ENCODE results near the gene CARD14. TPM values are rescaled to one million over a fixed set of nuclear protein-coding genes. Genes with fewer than 3 reads are reported as not detected.
A peak's percentile ranks its signal among the peaks of the same experiment; 100 is the strongest.

Gene CARD14
- total RNA-seq, 1 experiment from 2014 or later = 0.10 TPM

DNA sequence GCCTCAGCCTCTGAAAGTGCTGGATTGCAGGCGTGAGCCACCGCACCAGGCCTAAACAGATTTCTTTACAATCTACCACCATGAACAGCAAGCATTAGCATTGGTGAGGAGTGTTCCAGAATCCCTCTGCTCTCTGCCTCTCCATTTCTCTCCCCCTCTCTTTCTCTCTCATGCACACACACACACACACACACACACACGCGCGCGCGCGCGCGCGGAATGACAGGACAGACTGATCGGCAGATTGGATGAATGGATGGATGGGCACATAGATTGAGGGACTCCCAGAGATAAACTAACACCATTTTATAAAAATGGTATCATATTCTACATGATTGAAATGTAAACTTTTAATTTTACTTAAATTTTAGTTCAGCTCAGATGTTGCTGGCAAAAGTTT is 3.3 kb downstream of the CARD14 start:
- Histone ChIP-seq H3K9me3 (no peaks in the 10 kb centered on the region), H3K27me3 (no peaks in the 10 kb centered on the region), H3K36me3 (no peaks in the 10 kb centered on the region), H3K4me3 (no peak overlapping the region)
- no peak for DNase-seq

DNA sequence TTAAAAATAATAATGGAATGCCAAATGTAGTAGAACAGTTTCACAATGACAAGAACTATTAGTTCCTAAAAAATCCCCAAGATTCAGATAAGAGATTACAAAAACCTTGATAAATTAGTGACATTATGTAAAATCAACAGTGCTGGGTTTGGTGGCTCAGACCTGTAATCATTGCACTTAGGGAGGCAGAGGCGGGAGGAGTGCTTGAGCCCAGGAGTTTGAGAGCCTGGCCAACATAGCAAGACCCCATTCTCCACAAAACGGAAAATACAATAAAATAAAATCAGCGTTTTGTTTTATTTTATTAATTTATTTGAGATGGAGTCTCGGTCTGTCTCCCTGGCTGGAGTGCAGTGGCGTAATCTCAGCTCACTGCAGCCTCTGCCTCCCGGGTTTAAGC is 4.1 kb downstream of the CARD14 start:
- Histone ChIP-seq H3K27me3 (no peaks in the 10 kb centered on the region), H3K4me3 (no peak overlapping the region), H3K36me3 (no peaks in the 10 kb centered on the region), H3K9me3 (no peaks in the 10 kb centered on the region)
- DNase-seq = no peak

DNA sequence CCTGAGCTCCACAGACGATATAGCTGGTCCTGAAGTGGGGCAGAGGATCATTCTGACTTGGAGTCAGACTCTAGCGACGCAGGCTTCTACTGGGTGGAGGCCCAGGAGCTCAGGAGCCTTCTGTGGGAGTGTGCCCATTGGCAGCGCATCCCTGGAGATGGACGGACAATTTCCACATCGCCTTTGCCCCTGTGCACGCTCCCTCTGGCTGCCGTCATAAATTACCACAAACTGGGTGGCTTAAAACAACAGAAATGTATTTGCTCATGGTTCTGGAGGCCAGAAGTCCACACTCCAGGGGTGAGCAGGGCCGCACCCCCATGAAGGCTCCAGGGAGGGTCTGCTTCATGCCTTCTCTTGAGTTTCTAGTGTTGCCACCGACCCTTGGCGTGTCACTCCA is 6.9 kb downstream of the CARD14 start:
- Histone ChIP-seq H3K4me3 (no peak overlapping the region), H3K9me3 (no peaks in the 10 kb centered on the region)
- no peak for DNase-seq

DNA sequence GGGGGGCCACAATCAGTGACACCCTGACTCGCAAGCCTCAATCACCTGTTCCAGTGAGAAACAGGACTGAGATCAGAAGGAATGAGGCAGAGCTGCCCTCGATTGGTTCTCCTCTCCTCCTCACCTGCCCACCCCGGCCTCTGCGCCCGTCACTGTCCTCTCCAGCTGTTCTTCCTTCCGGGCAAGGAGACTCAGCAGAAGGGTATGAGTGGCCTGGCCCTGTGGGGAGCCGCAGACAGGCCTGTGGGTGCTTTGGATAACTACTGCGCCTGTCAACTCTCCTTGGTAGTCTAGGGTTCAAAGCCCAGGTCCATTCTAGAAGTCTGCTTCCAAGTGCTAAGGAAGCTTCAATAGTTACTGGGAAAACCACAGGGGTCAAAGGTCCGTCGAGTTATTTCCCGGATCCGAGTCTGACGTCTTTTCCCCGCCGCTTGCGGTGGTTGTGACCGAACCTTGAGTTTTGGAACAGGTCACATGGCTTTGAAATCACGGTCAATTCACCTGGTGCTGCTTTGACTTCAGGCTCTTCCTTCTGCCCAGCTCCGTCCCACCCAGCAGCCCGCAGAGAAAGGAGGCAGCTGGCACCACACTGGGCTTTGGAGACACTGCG is 8.3 kb downstream of the CARD14 start:
- Histone ChIP-seq H3K27me3 (no peaks in the 10 kb centered on the region; the same call in 1 of the 2 replicates), H3K9me3 (no peaks in the 10 kb centered on the region), H3K36me3 (no peaks in the 10 kb centered on the region), H3K4me3 (no peak overlapping the region)
- DNase-seq = no peak

More for the DNA sequence above, 6.9 kb downstream of the CARD14 start:
- Histone ChIP-seq H3K36me3 (no peaks in the 10 kb centered on the region), H3K27me3 (no peaks in the 10 kb centered on the region; the same call in 1 of the 2 replicates)

DNA sequence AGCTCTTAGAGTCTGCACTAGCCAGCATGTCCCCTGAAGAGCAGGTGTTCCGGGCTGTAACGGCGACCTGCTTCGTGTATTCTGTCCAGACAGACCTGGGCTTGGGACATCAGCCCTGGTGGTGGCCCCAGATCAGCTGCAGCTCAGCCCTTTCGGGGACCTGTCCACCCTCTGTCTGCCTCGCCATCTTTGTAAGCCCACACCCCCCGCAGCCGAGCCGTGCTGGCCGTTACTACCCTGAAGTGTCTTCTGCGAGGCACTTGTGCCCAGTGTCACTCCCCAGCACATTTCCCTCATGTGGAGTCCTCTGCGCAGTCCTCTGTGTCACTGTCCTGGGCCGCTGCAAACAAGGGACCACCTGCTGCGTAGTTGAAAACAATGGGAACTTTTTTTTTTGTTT is 10.4 kb downstream of the CARD14 start:
- Histone ChIP-seq H3K27me3 (no peaks in the 10 kb centered on the region; the same call in 1 of the 2 replicates), H3K4me3 (no peak overlapping the region), H3K36me3 (no peaks in the 10 kb centered on the region), H3K9me3 (no peaks in the 10 kb centered on the region)
- DNase-seq = no peak

DNA sequence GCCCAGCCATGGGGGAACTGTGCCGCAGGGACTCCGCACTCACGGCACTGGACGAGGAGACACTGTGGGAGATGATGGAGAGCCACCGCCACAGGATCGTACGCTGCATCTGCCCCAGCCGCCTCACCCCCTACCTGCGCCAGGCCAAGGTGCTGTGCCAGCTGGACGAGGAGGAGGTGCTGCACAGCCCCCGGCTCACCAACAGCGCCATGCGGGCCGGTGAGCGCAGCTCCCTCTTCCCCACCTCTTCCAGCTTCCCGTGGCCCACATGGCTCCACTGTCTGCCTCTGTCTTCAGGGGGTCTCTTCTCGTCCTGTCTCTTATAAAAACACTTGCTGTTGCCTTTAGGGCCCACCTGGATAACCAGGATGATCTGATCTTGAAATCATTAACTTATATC is 11.6 kb downstream of the CARD14 start:
- no peak for DNase-seq
- Histone ChIP-seq H3K4me3 (no peak overlapping the region), H3K9me3 (no peaks in the 10 kb centered on the region)

DNA sequence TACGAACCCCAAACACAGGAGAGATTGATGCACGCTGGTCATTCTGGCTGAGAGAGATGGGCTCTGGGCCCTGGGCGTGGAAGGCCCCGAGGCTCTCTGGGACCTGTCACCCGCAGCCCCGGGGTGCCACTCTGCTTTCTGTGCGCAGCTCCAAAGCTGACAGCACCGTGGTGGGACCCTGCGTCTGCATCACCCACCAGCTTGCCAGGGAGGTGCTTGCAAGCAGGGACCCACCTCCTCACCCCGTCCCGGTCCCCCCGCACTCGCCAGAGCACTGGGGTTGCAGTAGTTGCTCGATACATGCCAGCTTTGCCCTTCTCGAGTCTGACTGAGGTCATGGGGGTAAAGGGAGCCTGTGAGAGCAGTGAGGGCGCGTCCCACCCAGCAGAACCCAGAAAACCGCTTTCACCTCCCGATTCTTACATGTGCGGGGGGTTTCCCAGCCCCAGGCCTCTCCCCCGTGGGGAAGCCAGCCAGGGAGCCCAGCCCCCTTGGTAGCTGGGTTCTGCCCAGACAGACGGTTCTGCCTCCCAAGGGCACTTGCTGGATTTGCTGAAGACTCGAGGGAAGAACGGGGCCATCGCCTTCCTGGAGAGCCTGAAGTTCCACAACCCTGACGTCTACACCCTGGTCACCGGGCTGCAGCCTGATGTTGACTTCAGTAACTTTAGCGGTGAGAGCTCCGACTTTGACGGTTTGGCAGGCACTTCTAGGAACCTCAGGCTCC is 12.5 kb downstream of the CARD14 start:
- no peaks in the 10 kb centered on the region for H3K9me3 ChIP-seq
- no peaks in the 10 kb centered on the region for H3K36me3 ChIP-seq
- no peaks in the 10 kb centered on the region; the same call in 1 of the 2 replicates for H3K27me3 ChIP-seq
- DNase-seq = no peak
- H3K4me3 ChIP-seq = no peak overlapping the region

More for the DNA sequence above, 11.6 kb downstream of the CARD14 start:
- H3K36me3 ChIP-seq = no peaks in the 10 kb centered on the region
- no peaks in the 10 kb centered on the region; the same call in 1 of the 2 replicates for H3K27me3 ChIP-seq

DNA sequence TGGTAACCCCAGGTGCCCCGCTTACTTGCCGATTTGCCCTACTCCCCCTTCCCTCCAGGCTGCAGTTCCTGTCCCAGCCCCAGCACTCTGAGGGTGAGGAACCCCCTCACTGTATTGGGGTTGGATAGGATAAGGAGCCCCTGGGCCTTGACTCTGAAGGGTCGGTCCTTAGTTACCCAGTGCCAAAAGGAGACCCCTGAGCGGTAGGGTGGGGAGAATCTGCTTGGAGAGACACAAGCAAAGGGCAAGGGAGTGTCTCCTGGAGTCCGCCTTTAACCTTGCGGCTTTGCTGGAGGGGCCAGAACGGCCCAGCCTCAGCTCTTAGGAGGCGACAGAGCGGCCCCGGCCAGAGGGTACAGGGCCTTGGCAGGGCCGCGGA is 13.0 kb downstream of the CARD14 start:
- no peaks in the 10 kb centered on the region for H3K9me3 ChIP-seq
- H3K4me3 ChIP-seq = no peak overlapping the region
- no peaks in the 10 kb centered on the region for H3K36me3 ChIP-seq
- no peak for DNase-seq
- no peaks in the 10 kb centered on the region; the same call in 1 of the 2 replicates for H3K27me3 ChIP-seq

DNA sequence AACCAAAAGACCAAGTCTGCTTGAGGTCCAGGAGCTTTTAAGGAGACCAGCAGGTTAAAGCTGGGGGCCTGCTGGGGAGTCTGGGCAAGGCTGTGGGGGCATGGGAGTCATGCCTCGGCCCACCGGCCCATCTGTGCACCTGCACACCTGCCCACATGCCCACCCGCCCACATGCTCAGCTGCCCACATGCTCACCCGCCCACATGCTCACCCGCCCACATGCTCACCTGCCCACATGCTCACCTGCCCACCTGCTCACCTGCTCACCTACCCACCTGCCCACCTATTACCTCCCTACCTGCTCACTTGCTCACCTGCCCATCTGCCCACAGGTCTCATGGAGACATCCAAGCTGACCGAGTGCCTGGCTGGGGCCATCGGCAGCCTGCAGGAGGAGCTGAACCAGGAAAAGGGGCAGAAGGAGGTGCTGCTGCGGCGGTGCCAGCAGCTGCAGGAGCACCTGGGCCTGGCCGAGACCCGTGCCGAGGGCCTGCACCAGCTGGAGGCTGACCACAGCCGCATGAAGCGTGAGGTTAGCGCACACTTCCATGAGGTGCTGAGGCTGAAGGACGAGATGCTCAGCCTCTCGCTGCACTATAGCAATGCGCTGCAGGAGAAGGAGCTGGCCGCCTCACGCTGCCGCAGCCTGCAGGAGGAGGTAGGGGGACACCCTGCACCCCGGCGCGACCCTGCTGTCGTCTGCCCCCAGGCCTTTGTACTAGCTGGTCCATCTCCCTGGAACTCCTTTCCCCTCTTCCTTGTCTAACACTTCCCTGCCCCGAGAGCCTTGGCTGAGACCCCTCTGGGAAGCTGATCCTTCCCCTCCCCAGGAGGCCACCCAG is 14.0 kb downstream of the CARD14 start:
- no peak overlapping the region for H3K4me3 ChIP-seq
- H3K36me3 ChIP-seq = no peaks in the 10 kb centered on the region
- DNase-seq = no peak
- no peaks in the 10 kb centered on the region for H3K9me3 ChIP-seq
- H3K27me3 ChIP-seq = no peaks in the 10 kb centered on the region; the same call in 1 of the 2 replicates

DNA sequence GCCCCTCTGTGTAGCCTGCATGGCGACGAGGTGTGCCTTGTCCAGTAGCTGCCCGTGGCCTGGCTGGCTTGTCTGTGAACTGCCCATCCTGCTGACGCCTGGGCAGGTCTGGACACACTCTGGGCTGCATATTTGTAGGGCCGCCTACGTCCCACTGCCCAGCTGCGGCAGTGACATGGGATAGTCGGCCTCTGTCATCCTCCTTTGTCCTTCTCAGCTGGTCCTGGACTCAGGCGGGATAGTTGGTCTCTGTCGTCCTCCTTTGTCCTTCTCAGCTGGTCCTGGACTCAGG is 14.5 kb downstream of the CARD14 start:
- H3K36me3 ChIP-seq = no peaks in the 10 kb centered on the region
- no peaks in the 10 kb centered on the region for H3K9me3 ChIP-seq
- no peaks in the 10 kb centered on the region; the same call in 1 of the 2 replicates for H3K27me3 ChIP-seq
- DNase-seq = no peak
- H3K4me3 ChIP-seq = no peak overlapping the region

DNA sequence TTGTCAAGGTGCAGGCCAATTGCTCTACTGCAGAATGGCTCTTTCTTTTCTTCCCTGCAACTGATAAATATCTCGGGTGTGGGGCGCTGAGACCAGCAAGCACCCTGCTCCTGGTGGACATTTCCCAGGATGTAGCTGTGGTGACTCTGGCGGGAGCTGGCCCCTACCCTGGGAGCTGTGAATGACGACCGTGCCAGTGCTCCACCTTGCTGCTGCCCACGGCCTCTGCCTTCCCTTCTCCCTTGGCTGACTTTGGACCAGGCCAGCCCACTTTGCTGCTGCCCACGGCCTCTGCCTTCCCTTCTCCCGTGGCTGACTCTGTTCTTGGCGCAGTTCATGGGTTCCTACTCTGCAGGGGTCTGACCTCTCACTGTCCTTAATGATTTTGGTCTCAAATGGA is 16.1 kb downstream of the CARD14 start:
- Histone ChIP-seq H3K9me3 (no peaks in the 10 kb centered on the region), H3K4me3 (no peak overlapping the region), H3K27me3 (no peaks in the 10 kb centered on the region), H3K36me3 (no peaks in the 10 kb centered on the region)
- DNase-seq = no peak

DNA sequence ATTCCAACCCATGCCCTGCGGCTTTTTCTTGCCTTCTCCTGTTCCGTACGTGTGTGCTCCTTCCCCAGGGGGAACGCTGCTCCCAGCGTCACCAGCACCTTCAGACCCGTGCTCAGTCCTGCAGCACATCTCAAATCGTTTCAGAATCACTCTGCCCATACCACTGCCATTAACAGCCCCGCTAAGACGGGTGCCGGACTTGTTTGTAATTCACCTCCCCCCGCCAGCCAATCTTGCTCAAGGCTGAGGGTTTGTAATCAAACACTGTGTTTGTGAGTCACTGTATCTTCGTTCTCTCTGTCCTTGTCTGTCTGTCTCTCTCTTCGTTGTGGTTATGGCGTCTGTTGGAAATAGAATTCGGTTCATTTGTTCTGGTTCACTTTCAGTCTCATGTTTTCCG is 17.3 kb downstream of the CARD14 start:
- no peaks in the 10 kb centered on the region for H3K9me3 ChIP-seq
- peak overlapping the region; percentile 45 for H3K4me3 ChIP-seq
- no peaks in the 10 kb centered on the region for H3K36me3 ChIP-seq
- H3K27me3 ChIP-seq = no peaks in the 10 kb centered on the region
- peak; percentile 52 for DNase-seq

DNA sequence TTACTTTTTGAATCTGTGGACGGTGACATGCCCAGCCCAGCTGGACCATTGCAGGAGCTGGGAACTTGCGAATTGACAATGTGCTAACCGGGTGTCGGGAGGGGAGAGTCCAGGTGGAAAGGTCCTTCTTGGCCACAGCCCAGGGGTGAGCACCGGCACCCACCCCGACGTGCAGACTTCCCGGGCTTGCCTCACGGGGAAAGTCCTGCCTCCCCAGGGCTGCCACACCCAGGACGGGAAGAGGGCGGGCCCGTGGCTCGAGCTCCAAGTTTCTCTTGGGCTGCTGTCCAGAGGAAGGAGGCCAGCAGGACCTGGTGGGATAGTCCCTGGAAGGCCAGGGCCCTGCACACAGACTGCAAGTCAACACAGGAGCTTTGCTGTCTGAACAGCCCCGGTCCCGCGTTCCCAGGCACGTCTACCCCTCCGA is 17.7 kb downstream of the CARD14 start:
- H3K36me3 ChIP-seq = no peaks in the 10 kb centered on the region
- peak overlapping the region; percentile 45 for H3K4me3 ChIP-seq
- no peaks in the 10 kb centered on the region for H3K9me3 ChIP-seq
- H3K27me3 ChIP-seq = no peaks in the 10 kb centered on the region
- peak; percentile 81 for DNase-seq

DNA sequence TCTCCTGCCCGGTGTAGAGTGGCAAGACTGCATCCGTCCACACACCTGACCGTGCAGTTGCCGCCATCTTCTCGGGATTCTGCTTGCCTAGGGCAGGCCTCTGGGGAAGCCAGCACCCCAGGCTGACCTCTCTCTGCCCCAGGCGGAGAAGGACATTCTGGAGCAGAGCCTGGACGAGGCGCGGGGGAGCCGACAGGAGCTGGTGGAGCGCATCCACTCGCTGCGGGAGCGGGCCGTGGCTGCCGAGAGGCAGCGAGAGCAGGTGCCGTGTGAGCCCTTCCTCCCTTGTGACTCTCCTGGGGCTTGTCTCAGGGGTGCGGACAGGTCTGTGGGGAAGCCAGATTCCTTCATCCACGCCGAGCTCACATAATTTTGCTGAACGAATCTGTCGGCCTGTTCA is 19.8 kb downstream of the CARD14 start:
- no peak for DNase-seq
- Histone ChIP-seq H3K27me3 (no peaks in the 10 kb centered on the region), H3K9me3 (no peaks in the 10 kb centered on the region), H3K4me3 (no peak overlapping the region), H3K36me3 (no peaks in the 10 kb centered on the region)

DNA sequence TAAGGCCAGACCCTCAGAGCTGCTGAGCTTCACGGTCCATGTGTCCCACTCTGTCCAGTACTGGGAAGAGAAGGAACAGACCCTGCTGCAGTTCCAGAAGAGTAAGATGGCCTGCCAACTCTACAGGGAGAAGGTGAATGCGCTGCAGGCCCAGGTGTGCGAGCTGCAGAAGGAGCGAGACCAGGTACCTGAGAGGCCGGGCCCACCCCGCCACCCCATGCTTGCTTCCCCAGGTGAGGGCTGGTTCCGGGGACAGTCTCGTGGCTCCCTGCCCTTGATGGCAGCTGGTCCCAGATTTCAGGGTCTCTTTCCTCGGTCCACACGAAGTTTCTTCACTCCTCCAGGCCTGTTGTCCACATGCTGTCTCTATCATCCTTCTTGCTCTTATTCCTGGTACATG is 20.9 kb downstream of the CARD14 start:
- Histone ChIP-seq H3K36me3 (no peaks in the 10 kb centered on the region), H3K27me3 (no peaks in the 10 kb centered on the region), H3K9me3 (no peaks in the 10 kb centered on the region), H3K4me3 (no peak overlapping the region)
- no peak for DNase-seq

DNA sequence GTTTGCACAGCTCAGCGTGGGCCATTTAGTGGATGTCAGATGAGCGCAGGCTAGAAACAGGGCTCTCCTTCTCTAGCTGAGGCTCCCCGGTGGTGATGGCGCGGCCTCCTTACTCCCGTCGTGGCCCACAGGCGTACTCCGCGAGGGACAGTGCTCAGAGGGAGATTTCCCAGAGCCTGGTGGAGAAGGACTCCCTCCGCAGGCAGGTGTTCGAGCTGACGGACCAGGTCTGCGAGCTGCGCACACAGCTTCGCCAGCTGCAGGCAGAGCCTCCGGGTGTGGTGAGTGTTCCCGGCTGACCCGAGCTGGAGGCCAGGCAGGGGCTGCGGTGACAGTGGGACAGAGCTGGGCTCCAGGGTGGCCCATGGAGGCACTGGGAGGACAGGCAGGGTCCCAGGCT is 21.4 kb downstream of the CARD14 start:
- H3K36me3 ChIP-seq = no peaks in the 10 kb centered on the region

DNA sequence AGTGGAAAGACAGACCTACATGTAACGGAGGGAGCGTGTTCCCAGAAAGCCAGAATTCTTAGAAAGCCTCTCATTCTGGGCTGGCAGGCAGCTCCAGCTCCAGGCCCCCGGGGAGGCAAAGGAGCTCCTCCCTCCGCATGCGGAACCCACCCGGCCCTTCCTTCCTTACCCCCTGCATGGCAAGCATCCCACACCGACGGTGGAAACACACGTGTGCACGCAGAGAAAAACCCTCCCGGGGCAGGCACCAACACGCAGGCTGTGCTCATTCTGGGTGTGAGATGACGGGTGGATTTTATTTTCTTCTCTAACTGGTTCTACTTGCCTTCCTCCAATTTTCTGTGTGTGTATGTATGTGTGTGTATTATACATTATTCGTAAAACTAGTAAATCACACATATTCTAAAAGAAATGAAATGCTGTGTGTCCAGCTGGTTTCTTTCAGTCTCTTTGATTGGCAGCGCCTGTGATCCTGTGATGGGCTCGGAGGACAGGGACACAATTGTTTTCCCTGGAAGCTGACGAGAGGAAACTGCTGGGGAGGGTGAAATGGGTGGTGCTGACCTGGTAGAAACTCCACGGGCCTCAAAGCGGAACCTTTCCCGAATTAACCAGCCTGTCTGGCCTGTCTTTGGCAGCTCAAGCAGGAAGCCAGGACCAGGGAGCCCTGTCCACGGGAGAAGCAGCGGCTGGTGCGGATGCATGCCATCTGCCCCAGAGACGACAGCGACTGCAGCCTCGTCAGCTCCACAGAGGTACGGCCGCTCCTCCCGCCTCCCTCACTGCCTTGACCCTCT is 22.2 kb downstream of the CARD14 start:
- no peaks in the 10 kb centered on the region for H3K27me3 ChIP-seq
- H3K36me3 ChIP-seq = no peaks in the 10 kb centered on the region
- DNase-seq = no peak
- no peak overlapping the region for H3K4me3 ChIP-seq
- peaks cover 3% of the 10 kb centered on the region; the same call in 1 of the 2 replicates for H3K9me3 ChIP-seq

More for the DNA sequence above, 21.4 kb downstream of the CARD14 start:
- H3K27me3 ChIP-seq = no peaks in the 10 kb centered on the region
- no peak overlapping the region for H3K4me3 ChIP-seq
- H3K9me3 ChIP-seq = peaks cover 2% of the 10 kb centered on the region; the same call in 1 of the 2 replicates
- no peak for DNase-seq
